Astrocyte of the spinal cord (primary cell): ENCODE measurements around the gene ABHD1.

Source experiments
- DNase-seq: peaks from one replicate; pipeline ENCODE4 v3.0.0; 2011; ENCODE audit warnings: low read depth, low spot score
- H3K4me3 ChIP-seq: 2 replicates; pipeline ENCODE4 v1.5.1; 2011; ENCODE audit warnings: low read depth, mild to moderate bottlenecking, low read length, moderate library complexity
- CTCF ChIP-seq: IDR thresholded peaks from 2 replicates; pipeline ENCODE4 v1.5.1; 2012; ENCODE audit warnings: low read depth, mild to moderate bottlenecking, low read length, inconsistent platforms
- in situ Hi-C: cut with HindIII; loops from 2 replicates; pipeline ENCODE4 v1.10.0; 2017; ENCODE audit warnings: low sequenced_read_pairs

The ABHD1 gene

DNA sequence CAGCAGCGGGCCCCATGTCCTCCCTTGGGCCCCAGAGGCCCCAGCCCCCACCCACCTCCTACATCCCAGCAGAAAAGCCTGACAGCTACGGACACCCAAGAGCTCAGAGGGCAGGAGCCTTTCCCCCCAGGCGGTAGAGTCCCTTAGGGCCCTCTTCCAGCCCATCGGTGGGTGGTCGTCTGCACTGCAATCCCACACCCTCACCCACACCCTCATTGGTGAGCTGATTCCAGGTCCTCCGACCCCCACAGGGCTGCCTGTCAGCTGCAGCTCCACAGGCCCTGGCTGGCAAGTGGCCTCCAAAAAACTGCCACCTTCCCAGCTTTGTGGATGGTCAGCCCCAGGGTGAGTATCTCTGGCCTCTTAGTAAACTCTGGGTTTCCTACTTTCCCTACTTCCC, 35.7 kb downstream of the ABHD1 start:
- no peak for TF ChIP-seq CTCF
- DNase-seq: no peak
- in situ Hi-C loops: no loop called here
- H3K4me3 ChIP-seq: no peak overlapping the region

DNA sequence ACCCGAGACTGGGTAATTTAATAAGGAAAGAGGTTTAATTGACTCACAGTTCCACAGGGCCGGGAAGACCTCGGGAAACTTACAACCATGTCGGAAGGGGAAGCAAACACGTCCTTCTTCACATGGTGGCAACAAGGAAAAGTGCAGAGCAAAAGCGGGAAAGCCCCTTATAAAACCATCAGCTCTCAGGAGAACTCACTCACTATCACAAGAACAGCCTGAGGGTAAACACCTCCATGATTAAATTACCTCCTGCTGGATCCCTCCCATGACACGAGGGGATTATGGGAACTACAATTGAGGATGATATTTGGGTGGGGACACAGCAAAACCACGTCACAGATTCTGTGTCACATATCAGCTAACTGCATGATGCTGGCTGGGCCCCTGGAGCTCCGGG, 36.6 kb downstream of the ABHD1 start:
- DNase-seq: no peak
- in situ Hi-C loops: no loop called here
- TF ChIP-seq CTCF: no peak
- H3K4me3 ChIP-seq: no peak overlapping the region

- in situ Hi-C loops: no loop called here
- no peak for TF ChIP-seq CTCF
- no peak for DNase-seq
Measured at GRCh38 chr2:27162151-27163121, 38.8 kb downstream of the ABHD1 start.

GRCh38 chr2:27164960-27165763, 41.5 kb downstream of the ABHD1 start:
- in situ Hi-C loops: no loop called here

More at GRCh38 chr2:27162151-27163121, 38.8 kb downstream of the ABHD1 start:
- no peak overlapping the region for H3K4me3 ChIP-seq

DNA sequence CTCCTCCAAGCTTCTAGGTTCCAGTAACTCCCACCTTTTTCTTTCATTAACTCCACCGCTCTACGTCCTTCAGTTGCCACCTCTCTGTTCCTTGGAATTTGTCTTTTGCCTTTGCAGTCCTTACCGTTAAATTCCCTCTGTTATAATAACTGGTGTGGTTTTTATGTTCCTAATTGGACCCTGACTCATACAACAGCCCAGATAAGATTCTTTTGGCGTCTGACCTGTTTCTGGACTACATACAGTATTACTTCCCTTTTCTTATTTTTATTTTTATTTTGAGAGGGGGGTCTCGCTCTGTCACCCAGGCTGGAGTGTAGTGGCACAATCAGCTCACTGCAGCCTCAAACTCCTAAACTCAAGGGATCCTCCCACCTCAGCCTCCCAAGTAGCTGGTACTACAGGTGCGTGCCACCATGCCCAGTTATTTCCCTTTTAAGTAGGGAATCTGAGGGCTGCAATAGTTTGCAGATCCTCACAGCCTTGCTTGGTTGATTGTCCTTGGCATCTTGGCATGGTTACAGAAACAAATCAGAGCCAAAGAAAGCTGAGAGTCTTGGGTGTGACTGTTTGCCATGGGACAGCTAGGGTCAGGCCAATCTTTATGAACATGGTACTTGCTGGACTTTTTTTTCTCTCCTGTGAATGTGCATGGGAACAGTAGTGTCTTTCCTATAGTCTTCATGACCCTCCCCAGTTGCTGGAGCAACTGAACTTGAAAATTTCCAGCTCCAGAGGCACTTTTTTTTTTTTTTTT, 47.1 kb downstream of the ABHD1 start:
- TF ChIP-seq CTCF: no peak
- no peak overlapping the region for H3K4me3 ChIP-seq
- DNase-seq: no peak
- in situ Hi-C loops: no loop called here

More at GRCh38 chr2:27164960-27165763, 41.5 kb downstream of the ABHD1 start:
- no peak for TF ChIP-seq CTCF
- no peak overlapping the region for H3K4me3 ChIP-seq
- no peak for DNase-seq

GRCh38 chr2:27171351-27171848, 47.8 kb downstream of the ABHD1 start:
- no peak for DNase-seq
- no peak for TF ChIP-seq CTCF
- in situ Hi-C loops: no loop called here
- no peak overlapping the region for H3K4me3 ChIP-seq
